EH (cell line): ENCODE measurements around the gene THSD8.
"Not testable (repeated sequence)": the region's sequence is repeated elsewhere in the genome, so short reads cannot be mapped to it uniquely, and the experiment has no call there.

Source experiments
- DNase-seq: peaks from one replicate; pipeline ENCODE4 v3.0.0-alpha.2; 2015; ENCODE audit warnings: low read depth

Gene THSD8

DNA sequence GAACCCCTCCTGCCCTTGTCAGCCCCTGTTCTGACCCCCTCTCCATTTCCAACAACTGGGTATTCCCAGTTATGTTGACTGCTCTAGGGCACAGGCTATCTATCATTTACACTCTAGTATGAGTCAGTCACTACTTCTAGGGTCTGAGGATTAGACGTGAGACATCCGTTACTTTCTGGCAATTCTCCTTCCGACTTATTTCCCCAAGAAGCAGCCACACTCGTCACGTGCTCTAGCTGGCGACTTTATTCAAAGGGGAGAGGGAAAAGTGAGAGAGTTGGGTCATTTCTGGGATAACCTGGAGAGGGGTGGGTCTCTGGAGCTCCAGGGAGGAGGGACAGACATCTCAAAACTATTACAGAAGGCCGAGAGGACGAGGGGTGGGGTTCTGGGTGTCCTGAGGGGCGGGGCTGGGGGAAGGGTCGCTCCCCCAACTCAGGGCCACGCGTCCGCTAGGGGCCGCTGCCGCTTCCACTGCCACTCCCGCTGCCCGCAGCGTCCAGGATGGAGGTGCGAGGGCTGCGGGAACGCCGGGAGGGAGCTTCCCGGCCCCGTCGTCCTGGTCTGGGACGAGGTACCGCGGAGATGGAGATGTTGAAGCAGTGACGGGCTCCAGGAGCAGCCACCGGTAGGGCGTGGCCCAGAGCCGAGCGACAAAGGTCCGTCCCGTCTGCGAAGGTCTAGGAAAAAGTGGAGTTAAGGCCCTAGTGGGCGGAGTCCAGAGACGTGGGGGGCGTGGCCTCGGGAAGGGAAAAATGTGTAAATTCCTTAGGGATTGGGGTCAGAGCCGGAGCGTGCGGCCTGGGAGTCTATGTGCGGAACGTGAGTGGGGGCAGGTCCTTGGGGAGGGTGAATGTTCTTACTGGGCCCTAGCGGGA, 23.6 kb downstream of the THSD8 start:
- peak; percentile 39 for DNase-seq

DNA sequence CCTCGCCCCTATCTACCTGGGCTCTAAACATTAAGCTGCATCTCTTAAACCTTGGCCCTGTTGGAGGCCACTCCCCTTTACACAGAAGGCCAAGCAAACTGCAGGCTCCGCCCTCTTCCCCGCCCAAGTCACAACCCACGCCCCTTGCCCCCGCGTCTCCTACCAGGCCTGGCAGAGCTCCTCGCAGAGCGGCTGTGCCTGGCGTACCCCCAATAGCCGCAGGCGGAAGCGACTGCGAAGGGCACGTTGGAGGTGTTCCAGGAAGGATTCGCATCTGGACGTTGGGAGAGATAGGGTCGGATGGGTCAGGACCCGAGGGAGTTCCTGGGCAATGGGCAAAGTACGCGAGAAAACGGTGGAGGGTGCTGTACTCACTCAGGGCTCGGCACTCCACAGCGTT, 26.6 kb downstream of the THSD8 start:
- peak; percentile 41 for DNase-seq

DNA sequence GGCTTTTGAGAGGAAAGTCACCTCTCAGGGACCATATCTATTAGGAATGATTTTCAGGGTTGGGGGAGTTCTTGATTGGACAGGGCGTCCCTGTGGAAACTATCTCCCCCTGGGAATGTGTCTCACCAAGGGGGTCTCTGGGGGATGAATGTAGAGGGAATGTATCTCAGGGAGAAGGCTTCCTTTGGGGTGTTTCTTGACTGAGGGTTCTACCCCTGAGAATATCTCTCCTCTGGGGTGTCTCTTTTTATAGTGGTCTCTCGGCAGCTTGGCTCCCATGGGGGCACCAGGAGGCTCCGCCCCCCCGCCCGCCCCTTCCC, 31.5 kb downstream of the THSD8 start:
- DNase-seq = no peak

DNA sequence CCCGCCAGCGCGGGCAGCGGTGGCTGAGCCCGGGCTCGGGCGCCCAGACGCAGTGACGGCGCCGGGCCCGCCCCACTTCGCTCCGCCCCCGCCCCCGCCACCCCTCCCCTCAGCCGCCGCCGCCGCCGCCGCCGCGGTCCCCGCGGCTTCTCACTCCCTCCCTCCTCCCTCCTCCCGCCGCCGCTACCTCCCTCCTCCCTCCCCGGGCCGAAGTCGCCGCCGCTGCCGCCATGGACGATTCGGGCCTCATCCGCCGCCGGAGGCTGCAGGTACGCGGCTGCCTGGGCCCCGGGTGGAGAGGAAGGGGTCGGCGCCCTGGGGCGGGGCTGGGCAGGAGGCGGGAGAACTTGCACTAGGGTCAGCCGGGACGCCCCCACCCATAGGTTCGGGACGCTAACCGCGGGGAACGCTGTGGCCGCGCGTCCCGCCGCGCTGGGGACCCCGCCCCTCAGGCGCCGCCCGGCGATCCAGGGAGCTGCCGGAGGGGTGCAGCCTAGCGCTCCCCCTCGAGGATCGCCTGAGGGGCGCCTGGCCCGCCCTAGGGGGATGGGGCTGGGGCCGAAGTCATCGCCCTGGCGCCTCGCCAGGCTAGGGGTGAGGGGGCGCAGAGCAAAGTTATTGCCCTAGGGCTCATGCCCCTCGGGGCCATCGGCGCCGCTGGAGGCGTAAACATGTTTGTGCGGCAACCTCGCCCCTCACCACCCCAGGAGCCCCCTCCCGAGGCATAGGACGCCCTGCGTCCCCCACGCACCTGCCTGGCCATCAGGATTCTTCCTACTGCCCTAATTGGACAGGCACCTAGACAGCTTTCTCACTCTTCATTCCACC, 32.1 kb downstream of the THSD8 start:
- DNase-seq = peak; percentile 20

DNA sequence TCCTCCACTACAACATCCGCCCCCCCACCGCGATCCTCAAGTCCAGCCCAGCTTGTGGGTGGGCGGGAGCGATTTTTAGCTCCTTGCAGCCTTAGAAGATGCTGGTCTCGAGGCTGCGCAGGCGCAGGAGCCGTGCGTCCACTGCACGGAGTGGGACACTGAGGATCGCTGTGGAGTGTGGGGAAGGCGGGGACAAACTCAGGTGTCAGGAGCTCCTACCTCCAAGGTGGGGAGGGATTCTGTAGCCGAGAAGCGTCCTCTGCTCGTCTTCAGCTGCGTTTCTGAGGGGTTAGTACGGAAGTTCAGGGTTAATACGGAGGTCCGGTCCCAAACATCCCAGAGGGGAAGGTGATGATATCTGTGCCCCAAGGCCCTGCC, 32.7 kb downstream of the THSD8 start, which contains the start of gene RTBDN:
Gene RTBDN (minus strand): TSS at position 14 of the 378 bp plus-strand sequence. CDS start 4,600 bp downstream, outside the sequence.
- no peak for DNase-seq

DNA sequence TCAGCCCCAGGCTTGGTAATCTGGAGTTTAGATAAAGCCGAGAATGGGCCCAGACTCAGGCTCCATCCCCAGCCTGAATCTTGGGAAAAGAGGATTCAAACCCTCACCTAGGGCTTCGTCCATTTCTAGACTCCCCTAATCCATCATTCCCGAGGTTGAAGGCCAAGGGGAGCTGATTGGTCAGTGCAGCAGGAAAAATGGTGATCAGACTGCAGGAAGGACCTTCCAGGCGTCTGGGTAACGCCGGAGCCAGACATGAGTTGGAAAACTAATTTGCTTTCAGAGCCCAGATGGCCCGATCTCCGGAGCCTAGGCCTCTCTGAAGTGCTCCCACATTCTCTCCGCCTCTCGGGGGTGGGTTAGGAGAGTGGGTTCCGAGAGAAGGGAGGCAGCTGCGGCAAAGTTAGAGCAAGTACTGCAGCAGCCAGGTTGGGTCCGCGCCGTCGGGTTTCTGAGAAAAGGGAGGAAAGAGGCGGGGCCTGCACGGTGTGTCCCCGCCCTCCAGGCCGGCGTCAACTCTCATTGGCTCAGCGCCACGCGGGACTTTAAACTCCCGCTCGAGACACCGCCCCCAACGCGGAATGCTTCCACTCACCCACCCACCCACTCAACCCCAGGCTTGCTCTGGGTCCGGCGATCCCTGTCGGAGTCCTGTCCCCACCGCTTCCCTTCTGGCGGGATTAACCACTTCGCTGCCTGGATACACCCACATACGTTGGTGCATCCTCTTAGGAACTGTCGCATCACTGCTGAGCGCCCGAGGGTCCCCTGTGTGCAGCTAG, 33.3 kb downstream of the THSD8 start:
- no peak for DNase-seq

DNA sequence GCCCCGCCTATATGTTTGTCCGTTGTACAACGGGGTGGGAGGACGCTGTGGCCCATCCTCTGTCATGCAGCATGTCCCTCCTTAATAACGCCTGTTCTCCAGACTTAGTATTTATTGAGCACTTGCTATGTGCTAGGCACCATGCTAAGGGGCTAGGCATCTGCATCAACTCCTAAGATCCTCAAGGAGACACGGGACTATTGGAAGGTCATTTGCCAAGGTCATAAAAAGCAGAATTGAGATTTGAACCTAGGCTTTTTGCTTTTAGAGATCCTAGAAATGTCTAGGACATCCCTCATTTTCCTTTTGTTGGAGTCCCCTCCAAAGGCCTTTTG, 34.6 kb downstream of the THSD8 start:
- no peak for DNase-seq

DNA sequence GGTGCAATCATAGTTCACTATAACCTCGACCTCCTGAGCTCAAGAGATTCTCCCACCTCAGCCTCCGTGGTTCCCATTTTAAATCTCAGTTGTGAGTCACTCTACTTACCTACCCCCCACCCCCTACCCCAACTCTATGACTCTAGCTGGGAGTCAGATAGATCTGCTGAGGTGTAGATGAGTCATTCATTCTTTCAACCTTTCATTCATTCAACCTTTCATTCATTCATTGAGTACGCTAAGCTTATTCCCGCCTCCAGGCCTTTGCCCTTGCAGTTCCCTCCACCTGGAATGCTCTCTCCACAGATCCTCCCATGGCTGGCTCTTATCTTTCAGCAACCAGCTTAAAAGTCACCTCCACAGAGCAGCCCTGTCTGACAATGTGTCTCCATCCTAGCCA, 35.4 kb downstream of the THSD8 start:
- DNase-seq = no peak

DNA sequence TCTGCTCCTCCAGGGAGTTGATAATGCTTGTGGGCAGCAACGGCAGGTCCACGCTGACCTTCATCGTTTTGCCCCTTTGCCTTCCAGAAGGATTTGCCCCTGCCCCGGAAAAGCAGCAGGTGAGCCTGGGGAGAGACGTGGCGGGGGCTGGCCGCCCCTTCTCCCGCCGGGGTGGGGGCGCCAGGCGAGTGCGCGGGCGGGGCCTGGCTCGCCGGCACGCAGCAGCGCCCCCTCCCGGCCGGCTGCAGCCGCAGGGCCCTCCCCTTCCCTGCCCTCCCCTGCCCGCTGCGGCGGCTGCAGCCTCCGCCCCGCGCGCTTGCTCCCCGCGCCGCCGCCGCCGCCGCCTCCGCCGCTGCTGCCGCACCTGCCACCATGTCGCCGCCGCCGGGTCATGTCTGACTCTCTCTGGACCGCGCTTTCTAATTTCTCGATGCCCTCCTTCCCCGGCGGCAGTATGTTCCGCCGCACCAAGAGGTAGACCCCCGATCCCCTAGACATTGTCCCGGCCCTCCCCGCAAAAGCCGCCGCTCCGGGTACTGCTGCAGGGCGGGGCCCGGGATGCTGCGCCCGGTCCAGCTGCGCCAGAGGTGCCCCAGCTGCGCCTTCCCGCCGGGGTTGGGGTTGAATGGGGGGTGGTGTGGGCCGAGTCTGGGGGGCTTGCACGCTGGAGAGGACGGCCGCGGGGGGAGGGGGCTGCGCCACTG, 36.5 kb downstream of the THSD8 start, which contains the start of gene MAST1:
Gene MAST1 (plus strand): TSS at position 334 of the 704 bp plus-strand sequence. CDS start 58 bp downstream, at position 392.
- peak; percentile 26 for DNase-seq

DNA sequence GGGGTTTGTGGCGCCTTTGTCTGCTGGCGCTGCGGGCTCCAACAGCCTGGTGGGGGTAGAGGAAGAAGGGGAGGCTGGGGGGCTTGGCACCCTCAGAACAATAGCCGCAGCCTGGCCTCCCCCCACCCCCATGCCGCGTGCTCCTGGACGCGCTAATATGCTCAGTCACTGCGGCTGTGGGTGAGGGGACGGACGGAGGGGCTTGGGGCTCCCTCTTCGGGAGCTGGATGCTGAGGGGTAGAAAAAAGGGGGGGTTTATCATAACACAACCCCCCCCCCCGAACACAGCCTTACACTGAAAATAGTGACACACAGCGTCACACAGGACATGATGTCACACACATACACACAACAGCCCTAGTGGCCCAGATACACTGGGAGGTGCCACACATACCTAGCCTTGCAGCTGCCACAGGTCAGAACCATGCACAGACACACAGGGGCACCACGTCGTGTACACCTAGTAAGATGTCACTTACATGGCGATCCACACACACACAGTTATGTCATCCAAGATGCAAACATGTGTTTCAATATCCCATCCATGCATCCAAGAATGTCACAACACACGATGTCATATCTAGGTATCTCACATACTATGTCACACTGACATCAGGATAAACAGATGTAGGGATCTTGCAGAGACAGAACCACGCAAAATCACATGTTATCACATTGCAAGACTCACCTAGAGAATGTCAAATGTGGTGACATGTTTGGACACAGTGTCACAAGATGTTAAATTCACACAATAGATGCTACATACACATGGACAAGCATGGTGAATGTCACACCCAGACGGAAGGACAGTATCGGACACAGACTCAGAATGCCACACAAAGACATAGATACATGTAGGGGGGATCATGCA, 37.3 kb downstream of the THSD8 start:
- no peak for DNase-seq

DNA sequence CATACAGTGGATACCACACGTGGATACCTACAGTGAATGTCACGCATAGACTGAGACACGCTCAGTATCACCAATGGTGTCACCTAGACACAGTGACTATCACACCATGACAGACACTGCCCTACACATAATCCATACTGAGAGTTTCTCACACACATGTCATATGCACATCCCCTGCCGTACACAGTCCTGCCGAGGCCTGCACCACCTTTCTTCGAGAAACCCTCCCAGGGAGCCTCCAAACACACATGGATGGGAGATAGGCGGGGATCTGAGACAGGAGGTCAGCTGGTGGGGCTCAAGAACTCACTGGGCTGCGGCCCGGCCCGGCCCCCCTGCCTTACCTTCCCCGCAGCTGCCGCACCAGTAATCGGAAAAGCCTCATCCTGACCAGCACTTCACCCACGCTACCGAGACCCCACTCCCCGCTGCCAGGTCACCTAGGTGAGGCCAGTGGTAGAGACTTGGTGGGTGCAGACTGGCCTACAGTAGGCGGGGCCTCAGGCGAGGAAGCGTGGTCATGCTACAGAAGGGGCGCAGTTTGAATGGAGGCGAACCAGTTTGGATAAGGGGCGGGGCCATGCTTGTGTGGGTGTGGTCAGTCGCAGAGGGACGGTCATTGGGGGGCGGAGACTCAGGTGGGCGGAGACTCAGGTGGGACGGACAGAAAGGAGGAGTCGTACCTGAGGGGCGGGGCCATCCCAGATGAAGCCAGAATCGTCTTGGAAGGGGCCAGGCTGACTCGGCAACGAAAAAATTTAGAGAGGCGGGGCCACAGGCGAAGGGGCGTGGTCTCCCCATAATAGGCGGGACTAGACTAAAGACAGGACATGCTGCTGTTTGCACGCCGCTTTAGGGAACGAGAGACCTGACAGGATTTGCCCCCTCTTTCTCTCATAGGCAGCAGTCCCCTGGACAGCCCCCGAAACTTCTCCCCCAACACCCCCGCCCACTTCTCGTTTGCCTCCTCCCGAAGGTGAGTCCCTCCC, 38.5 kb downstream of the THSD8 start:
- peak; percentile 82 for DNase-seq

DNA sequence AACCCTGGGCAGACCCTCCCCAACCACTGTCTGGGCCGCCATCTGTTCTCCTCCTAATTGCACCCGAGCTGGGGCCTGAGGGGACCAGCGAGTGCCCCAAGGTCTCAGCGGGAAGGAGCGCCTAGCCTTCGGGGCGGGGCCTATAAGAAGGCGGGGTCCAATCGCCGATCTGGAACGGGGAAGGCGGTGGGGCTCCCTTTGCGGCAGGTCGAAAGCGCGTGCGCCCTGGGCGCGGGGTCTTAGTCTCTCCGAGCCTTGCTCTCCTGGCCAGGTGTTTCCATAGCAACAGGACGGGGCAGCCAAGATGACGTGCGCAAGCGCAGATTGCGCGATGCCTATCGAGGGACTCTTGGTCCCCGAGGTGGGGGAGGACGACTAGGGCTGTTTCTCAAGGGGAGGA, 39.2 kb downstream of the THSD8 start:
- DNase-seq = peak; percentile 19

DNA sequence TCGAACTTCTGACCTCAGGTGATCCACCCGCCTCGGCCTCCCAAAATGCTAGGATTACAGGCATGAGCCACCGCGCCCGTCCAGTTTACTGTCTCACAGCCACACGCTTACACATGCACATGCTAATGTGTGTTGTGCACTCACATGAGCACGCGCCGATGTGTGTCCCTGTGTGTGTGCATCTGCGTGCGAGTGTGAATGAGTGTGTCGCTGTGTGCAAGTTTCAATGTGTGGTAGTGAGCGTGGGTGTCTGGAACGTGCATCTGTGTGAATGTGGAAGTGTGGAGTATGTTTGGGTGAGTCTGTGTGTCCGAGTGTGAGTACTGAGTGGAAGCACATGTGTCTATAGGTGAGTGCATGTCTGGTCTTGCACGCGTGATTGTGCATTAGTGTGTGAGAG, 40.6 kb downstream of the THSD8 start:
- no peak for DNase-seq

DNA sequence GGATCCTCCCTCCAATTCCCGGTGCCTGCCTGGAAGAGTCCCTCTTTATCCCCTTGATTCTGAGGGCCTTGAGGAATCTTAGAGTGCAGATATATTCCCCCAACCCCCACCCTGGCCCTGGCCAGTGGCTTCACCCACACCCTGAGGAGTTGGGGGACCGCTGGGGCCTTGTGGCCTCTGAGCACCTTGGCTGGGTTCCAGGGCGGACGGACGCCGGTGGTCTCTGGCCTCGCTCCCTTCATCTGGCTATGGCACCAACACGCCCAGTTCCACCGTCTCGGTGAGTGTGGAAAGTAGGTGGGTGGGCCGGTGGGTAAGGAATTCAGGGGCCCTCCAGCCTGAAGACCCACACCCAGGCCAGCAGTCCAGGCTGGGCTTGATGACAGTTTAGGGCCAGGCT, 41.5 kb downstream of the THSD8 start:
- DNase-seq = no peak

DNA sequence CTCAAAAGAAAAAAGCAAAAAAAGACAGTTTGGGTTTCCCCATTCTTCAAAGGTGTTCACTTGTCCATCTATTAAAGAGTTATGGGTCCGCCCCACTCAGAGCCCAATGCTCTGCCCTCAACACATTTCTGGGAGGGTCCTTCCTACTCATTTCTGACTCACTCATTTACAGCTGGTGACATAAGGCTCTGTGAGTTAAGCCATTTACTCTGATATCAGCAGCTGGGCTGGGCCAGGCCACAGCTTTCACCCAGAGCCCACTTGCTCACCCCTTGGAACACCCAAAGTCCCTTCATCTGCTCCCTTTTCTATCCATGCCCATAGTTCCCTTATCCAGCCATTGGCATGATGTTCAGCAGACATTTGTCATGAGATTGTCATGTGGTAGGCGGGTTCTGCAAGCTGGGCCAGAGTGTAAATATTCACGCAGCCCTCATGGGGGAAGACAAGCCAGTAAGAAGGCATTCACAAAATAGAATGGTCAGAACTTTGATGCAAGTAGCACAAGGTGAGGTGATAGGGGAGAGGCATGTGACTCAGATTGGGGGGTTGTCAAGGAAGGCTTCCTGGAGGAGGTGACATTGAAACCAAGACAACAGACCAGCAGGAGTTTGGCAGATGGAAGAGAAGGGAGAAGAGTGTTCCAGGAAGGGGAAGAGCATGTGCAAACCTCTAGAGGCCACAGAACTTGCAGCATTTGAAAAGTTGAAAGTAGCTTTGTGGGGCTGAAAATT, 42.3 kb downstream of the THSD8 start:
- DNase-seq = no peak

DNA sequence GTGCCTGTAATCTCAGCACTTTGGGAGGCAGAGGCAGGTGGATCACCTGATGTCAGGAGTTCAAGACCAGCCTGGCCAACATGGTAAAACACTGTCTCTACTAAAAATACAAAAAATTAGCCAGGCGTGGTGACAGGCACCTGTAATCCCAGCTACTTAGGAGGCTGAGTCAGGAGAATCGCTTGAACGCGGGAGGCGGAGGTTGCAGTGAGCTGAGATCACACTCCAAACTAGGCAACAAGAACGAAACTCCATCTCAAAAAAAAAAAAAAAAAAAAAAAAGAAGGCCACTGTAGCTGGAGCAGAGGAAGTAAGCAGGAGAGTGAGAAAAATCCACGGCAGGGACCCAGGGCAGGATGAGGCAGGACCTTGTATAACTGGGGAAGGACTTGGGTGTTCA, 44.7 kb downstream of the THSD8 start:
- DNase-seq = not testable (repeated sequence)

DNA sequence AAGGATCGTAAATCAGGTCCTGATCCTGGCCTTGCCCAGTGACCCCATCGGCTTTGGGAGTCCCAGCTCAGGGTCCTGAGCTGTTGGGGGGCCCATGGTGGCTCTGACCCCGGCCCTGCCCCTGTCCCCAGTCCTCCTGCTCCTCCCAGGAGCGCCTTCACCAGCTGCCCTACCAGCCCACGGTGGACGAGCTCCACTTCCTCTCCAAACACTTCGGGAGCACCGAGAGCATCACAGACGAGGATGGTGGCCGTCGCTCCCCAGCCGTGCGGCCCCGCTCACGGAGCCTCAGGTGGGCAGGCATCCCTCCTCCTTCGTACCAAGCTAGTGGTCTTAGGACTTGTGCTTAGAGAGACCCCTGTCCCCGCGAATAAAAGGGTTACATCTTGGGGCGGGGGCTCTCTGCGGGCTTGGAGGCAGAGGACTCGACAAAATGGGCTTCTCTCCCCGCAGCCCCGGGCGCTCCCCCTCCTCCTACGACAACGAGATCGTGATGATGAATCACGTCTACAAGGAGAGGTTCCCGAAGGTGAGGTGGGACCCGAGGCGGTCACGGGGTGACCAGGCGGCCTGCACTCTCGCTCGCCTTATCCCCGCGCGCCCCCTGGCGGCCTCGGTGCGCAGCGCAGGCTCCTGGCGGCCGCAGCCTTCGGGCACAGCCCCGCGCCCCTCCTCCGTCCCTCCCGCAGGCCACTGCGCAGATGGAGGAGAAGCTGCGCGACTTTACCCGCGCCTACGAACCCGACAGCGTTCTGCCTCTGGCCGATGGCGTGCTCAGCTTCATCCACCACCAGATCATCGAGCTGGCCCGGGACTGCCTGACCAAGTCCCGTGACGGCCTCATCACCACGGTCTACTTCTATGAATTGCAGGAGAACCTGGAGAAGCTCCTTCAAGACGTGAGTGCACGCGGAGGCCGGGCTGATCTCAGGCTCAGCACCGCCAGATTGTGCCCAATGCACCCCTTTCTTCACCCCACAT, 45.6 kb downstream of the THSD8 start:
- DNase-seq = peak; percentile 77
